WTC11 (cell line): Measurements from ENCODE around the gene ZNF750. TPM values are rescaled to one million over a fixed set of nuclear protein-coding genes. Genes with fewer than 3 reads are reported as not detected.

ENCODE experiments used
- ATAC-seq: fragments of 200-7000 bp; cut with Tn5 transposase; 2 replicates; pipeline ENCODE4 v1.10.0; 2021; ENCODE audit warnings: mild to moderate bottlenecking, moderate library complexity
- CTCF ChIA-PET: fragments of 300-600 bp; sonication (Branson Sonifier 250); formaldehyde crosslinking; loops from one replicate; lab custom pipeline; 2021; ENCODE audit warnings: antibody characterized with exemption; lab: Charles Lee
- POLR2A ChIA-PET: fragments of 350-600 bp; sonication (Branson Sonifier 250); formaldehyde crosslinking; loops from one replicate; lab custom pipeline; 2021; ENCODE audit warnings: antibody characterized with exemption; lab: Charles Lee
- DNase-seq: peaks from one replicate; pipeline ENCODE4 v3.0.0; 2021; ENCODE audit warnings: low spot score
- H3K27ac Mint-ChIP-seq: 2 replicates; pipeline ENCODE4 v1.8.0; 2021; ENCODE audit warnings: mixed read lengths
- H3K27me3 Mint-ChIP-seq: 2 replicates; pipeline ENCODE4 v1.8.0; 2021; ENCODE audit warnings: low read depth, mild to moderate bottlenecking, moderate library complexity, mixed read lengths
- H3K36me3 Mint-ChIP-seq: 2 replicates; pipeline ENCODE4 v1.8.0; 2021; ENCODE audit warnings: mixed read lengths
- H3K4me1 Mint-ChIP-seq: 2 replicates; pipeline ENCODE4 v1.8.0; 2022; ENCODE audit warnings: mixed read lengths
- H3K4me3 Mint-ChIP-seq: 2 replicates; pipeline ENCODE4 v1.8.0; 2021; ENCODE audit warnings: mild to moderate bottlenecking, moderate library complexity, mixed read lengths
- H3K9me3 Mint-ChIP-seq: 2 replicates; pipeline ENCODE4 v1.8.0; 2021; ENCODE audit warnings: mixed read lengths
- ATF2 ChIP-seq: sonication (generic); formaldehyde crosslinking; IDR thresholded peaks from 2 replicates; pipeline ENCODE4 v1.8.1; 2022; ENCODE audit warnings: low read depth, missing genetic modification reagents, borderline replicate concordance
- ATF6 ChIP-seq: sonication (generic); formaldehyde crosslinking; IDR thresholded peaks from 2 replicates; pipeline ENCODE4 v1.8.1; 2023; ENCODE audit warnings: mild to moderate bottlenecking, missing genetic modification reagents
- E2F1 ChIP-seq: sonication (generic); formaldehyde crosslinking; IDR thresholded peaks from 2 replicates; pipeline ENCODE4 v1.8.0; 2022; ENCODE audit warnings: mild to moderate bottlenecking, missing genetic modification reagents
- ELF4 ChIP-seq: sonication (generic); formaldehyde crosslinking; IDR thresholded peaks from 2 replicates; pipeline ENCODE4 v1.8.1; 2022; ENCODE audit warnings: low read depth, mild to moderate bottlenecking, moderate library complexity, missing genetic modification reagents
- ETV6 ChIP-seq: sonication (generic); formaldehyde crosslinking; IDR thresholded peaks from 2 replicates; pipeline ENCODE4 v1.8.1; 2022; ENCODE audit warnings: mild to moderate bottlenecking, missing genetic modification reagents
- FOXK1 ChIP-seq: sonication (generic); formaldehyde crosslinking; IDR thresholded peaks from 2 replicates; pipeline ENCODE4 v1.8.0; 2022; ENCODE audit warnings: mild to moderate bottlenecking, moderate library complexity, missing genetic modification reagents
- FOXP1 ChIP-seq: sonication (generic); formaldehyde crosslinking; IDR thresholded peaks from 2 replicates; pipeline ENCODE4 v1.8.0; 2022; ENCODE audit warnings: missing genetic modification reagents, mild to moderate bottlenecking, moderate library complexity, borderline replicate concordance
- HMGA2 ChIP-seq: fragments of 250-450 bp; sonication (Bioruptor Pico); IDR thresholded peaks from 2 replicates; pipeline ENCODE4 v1.4.0; 2021; ENCODE audit warnings: mild to moderate bottlenecking, moderate library complexity
- IRF2 ChIP-seq: sonication (generic); formaldehyde crosslinking; IDR thresholded peaks from 2 replicates; pipeline ENCODE4 v1.8.0; 2022; ENCODE audit warnings: low read depth, missing genetic modification reagents, borderline replicate concordance
- MAX ChIP-seq: sonication (generic); formaldehyde crosslinking; IDR thresholded peaks from 2 replicates; pipeline ENCODE4 v1.8.0; 2022; ENCODE audit warnings: mild to moderate bottlenecking, missing genetic modification reagents
- NFATC4 ChIP-seq: fragments of 250-450 bp; sonication (Bioruptor Pico); IDR thresholded peaks from 2 replicates; pipeline ENCODE4 v1.9.0; 2021; ENCODE audit warnings: mild to moderate bottlenecking
- NFYB ChIP-seq: sonication (generic); formaldehyde crosslinking; conservative IDR thresholded peaks from 2 replicates; pipeline ENCODE4 v1.8.0; 2022; ENCODE audit warnings: low read depth, missing genetic modification reagents
- NR2C2 ChIP-seq: sonication (generic); formaldehyde crosslinking; IDR thresholded peaks from 2 replicates; pipeline ENCODE4 v1.8.0; 2022; ENCODE audit warnings: mild to moderate bottlenecking, missing genetic modification reagents
- RELA ChIP-seq: sonication (generic); formaldehyde crosslinking; IDR thresholded peaks from 2 replicates; pipeline ENCODE4 v1.8.1; 2022; ENCODE audit warnings: missing genetic modification reagents, mild to moderate bottlenecking, borderline replicate concordance
- SMAD4 ChIP-seq: sonication (generic); formaldehyde crosslinking; IDR thresholded peaks from 2 replicates; pipeline ENCODE4 v1.8.0; 2022; ENCODE audit warnings: mild to moderate bottlenecking, missing genetic modification reagents
- SOX15 ChIP-seq: fragments of 250-450 bp; sonication (Bioruptor Pico); IDR thresholded peaks from 2 replicates; pipeline ENCODE4 v1.9.0; 2021; ENCODE audit warnings: mild to moderate bottlenecking
- TEAD1 ChIP-seq: sonication (generic); formaldehyde crosslinking; IDR thresholded peaks from 2 replicates; pipeline ENCODE4 v1.8.0; 2022; ENCODE audit warnings: mild to moderate bottlenecking, missing genetic modification reagents
- ZNF121 ChIP-seq: sonication (generic); formaldehyde crosslinking; IDR thresholded peaks from 2 replicates; pipeline ENCODE4 v1.8.0; 2023; ENCODE audit warnings: missing genetic modification reagents
- ZNF263 ChIP-seq: sonication (generic); formaldehyde crosslinking; IDR thresholded peaks from 2 replicates; pipeline ENCODE4 v1.8.1; 2022; ENCODE audit warnings: low read depth, mild to moderate bottlenecking, moderate library complexity, missing genetic modification reagents
- ZNF416 ChIP-seq: fragments of 250-450 bp; sonication (Bioruptor Pico); IDR thresholded peaks from 2 replicates; pipeline ENCODE4 v1.9.0; 2021; ENCODE audit warnings: mild to moderate bottlenecking, inconsistent platforms
- total RNA-seq: library from RNA; stranded (reverse); gene quantifications from 3 replicates; pipeline ENCODE4 v1.2.3, GENCODE V29; 2021
- TF ChIP-seq, protein P1 (sequence below): fragments of 250-450 bp; sonication (Bioruptor Pico); conservative IDR thresholded peaks from 2 replicates; pipeline ENCODE4 v1.9.0; 2021; ENCODE audit warnings: mild to moderate bottlenecking
- TF ChIP-seq, protein P2 (sequence below): sonication (generic); formaldehyde crosslinking; IDR thresholded peaks from 2 replicates; pipeline ENCODE4 v1.8.1; 2023; ENCODE audit warnings: mild to moderate bottlenecking, moderate library complexity, missing genetic modification reagents
- TF ChIP-seq, protein P3 (sequence below): fragments of 250-450 bp; sonication (Bioruptor Pico); IDR thresholded peaks from 2 replicates; pipeline ENCODE4 v2.1.2; 2022; ENCODE audit warnings: mild to moderate bottlenecking, moderate library complexity

Gene ZNF750
- total RNA-seq, 1 experiment from 2014 or later, result 0.04 TPM

GRCh38 chr17:82816358-82816757 is 23.5 kb downstream of the ZNF750 start (continued):
- TF ChIP-seq TEAD1 (CRISPR knock-in tag) (no peak), NFATC4 (CRISPR knock-in tag) (no peak)

DNA sequence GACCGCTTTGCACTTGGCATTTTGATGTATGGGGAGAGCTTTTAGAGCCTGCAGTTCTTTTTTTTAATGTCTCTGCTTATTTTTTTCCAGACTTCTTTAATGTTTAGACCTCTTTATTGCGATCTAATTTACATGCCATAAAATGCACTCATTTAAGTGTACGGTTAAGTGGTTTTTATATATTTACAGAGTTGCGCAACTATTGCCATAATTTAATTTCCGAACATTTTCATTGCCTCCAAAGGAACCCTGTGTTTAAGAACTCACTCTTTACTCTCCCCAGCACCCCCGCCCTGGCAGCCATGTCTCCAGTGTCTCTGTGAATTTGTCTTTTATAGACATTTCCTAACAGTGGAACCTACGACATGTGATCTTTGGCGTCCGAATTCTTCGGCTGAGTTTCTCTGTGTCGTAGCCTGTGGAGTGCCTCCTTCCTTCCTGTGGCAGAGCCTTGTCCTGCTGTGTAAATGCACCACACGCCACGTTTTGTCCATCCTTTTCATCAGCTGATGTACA is 24.0 kb downstream of the ZNF750 start:
- Mint-ChIP-seq H3K4me3 (no peak overlapping the region), H3K4me1 (peaks cover 19% of the 10 kb centered on the region), H3K9me3 (peaks cover 5% of the 10 kb centered on the region), H3K27ac (peak overlapping the region; percentile 20; the same call in 1 of the 2 replicates), H3K36me3 (peaks cover 84% of the 10 kb centered on the region), H3K27me3 (no peaks in the 10 kb centered on the region)
- CTCF ChIA-PET, result no interaction called here
- TF ChIP-seq ETV6 (no peak), SMAD4 (CRISPR knock-in tag) (no peak), HMGA2 (CRISPR knock-in tag) (no peak), RELA (no peak), ZNF263 (CRISPR knock-in tag) (no peak), NR2C2 (CRISPR knock-in tag) (no peak), FOXK1 (CRISPR knock-in tag) (no peak), FOXP1 (CRISPR knock-in tag) (no peak), ATF2 (CRISPR knock-in tag) (no peak), ELF4 (CRISPR knock-in tag) (no peak)
- TF ChIP-seq, protein P1, sequence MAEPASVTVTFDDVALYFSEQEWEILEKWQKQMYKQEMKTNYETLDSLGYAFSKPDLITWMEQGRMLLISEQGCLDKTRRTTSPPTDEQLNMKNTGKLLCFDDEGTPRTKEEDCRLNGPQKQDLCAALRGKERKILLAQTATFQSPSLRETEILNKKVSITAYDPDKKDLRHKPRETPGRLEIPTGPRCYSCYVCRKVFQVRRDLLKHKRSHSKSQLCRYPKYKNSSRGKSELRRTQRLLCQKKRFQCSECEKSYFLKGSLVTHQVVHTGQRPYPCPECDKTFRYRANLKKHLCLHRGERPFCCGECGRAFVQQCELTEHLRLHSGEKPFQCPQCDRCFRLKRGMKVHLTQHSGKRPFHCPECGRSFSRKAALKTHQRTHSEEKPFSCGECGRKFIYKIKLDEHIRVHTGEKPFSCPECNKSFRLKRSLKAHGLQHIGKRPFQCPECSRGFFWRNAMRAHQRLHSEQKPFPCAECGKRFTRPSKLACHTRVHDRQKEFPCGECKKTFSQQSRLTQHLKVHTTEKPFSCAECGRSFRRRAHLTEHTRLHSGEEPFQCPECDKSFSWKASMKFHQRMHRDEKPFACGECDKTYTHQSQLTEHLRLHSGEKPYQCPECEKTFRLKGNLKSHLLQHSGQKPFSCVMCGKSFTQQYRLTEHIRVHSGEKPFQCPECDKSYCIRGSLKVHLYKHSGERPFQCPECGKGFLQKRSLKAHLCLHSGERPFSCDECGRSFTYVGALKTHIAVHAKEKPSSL (CRISPR knock-in tag), result no peak
- DNase-seq (no peak), ATAC-seq (no peak)
- POLR2A ChIA-PET, result no interaction called here

GRCh38 chr17:82815354-82815753 is 24.5 kb downstream of the ZNF750 start:
- no peak for ATAC-seq
- Mint-ChIP-seq H3K4me3 (no peak overlapping the region), H3K27ac (no peak overlapping the region), H3K36me3 (peaks cover 85% of the 10 kb centered on the region), H3K4me1 (peaks cover 15% of the 10 kb centered on the region), H3K9me3 (peaks cover 3% of the 10 kb centered on the region), H3K27me3 (no peaks in the 10 kb centered on the region)
- POLR2A ChIA-PET, result no interaction called here
- no peak for DNase-seq
- CTCF ChIA-PET, result no interaction called here
- TF ChIP-seq ATF6 (CRISPR knock-in tag) (no peak), NFYB (CRISPR knock-in tag) (no peak), SOX15 (CRISPR knock-in tag) (no peak), IRF2 (CRISPR knock-in tag) (no peak), FOXP1 (CRISPR knock-in tag) (no peak), E2F1 (CRISPR knock-in tag) (no peak), ZNF416 (CRISPR knock-in tag) (no peak), MAX (CRISPR knock-in tag) (no peak), ZNF121 (no peak)
- TF ChIP-seq, protein P2, sequence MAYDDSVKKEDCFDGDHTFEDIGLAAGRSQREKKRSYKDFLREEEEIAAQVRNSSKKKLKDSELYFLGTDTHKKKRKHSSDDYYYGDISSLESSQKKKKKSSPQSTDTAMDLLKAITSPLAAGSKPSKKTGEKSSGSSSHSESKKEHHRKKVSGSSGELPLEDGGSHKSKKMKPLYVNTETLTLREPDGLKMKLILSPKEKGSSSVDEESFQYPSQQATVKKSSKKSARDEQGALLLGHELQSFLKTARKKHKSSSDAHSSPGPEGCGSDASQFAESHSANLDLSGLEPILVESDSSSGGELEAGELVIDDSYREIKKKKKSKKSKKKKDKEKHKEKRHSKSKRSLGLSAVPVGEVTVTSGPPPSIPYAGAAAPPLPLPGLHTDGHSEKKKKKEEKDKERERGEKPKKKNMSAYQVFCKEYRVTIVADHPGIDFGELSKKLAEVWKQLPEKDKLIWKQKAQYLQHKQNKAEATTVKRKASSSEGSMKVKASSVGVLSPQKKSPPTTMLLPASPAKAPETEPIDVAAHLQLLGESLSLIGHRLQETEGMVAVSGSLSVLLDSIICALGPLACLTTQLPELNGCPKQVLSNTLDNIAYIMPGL (CRISPR knock-in tag), result no peak
- TF ChIP-seq, protein P3, sequence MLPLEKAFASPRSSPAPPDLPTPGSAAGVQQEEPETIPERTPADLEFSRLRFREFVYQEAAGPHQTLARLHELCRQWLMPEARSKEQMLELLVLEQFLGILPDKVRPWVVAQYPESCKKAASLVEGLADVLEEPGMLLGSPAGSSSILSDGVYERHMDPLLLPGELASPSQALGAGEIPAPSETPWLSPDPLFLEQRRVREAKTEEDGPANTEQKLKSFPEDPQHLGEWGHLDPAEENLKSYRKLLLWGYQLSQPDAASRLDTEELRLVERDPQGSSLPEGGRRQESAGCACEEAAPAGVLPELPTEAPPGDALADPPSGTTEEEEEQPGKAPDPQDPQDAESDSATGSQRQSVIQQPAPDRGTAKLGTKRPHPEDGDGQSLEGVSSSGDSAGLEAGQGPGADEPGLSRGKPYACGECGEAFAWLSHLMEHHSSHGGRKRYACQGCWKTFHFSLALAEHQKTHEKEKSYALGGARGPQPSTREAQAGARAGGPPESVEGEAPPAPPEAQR (CRISPR knock-in tag), result no peak
